ENCODE results near the gene UTS2B.

GRCh38 chr3:191257286-191257685, 73.0 kb downstream of the UTS2B start:
- no peak for TF ChIP-seq CTCF (IDR thresholded peaks at IDR 0.05)
- no peak for TF ChIP-seq POLR2AphosphoS5 (IDR thresholded peaks at IDR 0.05)
